Activated CD4-positive, CD25-positive, alpha-beta regulatory T cell (primary cell): ENCODE data around the gene TSSK2.

Source experiments
- DNase-seq, 4 experiments: peaks; one replicate each; lab custom pipeline; 2025; lab: John Stamatoyannopoulos, UW

Gene TSSK2

DNA sequence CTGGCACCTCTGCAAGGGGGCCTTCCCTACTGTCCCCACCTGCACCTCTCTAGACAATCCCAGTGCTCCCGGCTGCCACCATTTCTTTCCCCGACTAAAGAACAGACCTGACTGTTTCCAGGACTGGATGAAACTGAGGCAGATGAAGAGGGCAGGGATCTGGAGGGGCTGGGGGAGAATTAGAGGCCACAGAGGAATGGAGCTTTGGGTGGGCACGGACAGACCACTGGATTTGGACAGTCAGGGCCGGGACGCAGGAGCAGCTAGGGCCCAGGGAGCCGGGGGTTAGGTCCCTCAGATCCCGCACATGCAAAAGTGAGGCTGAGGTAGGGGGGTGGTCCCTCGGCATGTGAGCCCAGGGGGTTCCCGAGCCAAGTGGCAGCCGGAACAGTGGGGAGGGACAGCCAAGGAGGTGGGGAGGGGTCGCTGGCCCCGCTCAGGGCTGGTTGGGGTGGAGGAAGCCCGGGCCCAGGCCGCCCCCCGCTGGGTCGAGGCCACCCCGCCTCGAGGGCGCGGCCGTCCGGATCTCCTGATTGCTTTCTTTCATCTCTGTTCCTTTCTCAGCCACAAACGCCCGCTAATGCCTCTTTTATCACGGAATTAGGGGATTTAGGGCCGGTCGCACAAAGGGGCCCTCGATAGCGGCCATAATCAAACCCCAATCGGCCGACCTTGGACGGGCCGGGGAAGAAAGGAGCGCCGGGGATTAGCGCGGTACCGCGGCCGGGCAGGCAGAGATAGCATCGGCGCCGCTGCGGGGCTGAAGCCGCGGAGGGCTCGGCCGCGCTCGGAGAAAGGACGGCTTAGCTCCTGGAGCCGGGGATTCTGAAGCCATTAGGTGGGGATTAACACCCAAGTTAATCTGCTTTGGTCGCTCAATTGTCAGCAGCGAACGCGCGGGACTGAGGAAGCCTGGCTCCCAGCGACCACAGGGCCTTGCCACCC lies 38.2 kb downstream of the TSSK2 start:
- no peak for DNase-seq

- no peak for DNase-seq
Measured at GRCh38 chr22:19169947-19170318, 38.8 kb downstream of the TSSK2 start.

DNA sequence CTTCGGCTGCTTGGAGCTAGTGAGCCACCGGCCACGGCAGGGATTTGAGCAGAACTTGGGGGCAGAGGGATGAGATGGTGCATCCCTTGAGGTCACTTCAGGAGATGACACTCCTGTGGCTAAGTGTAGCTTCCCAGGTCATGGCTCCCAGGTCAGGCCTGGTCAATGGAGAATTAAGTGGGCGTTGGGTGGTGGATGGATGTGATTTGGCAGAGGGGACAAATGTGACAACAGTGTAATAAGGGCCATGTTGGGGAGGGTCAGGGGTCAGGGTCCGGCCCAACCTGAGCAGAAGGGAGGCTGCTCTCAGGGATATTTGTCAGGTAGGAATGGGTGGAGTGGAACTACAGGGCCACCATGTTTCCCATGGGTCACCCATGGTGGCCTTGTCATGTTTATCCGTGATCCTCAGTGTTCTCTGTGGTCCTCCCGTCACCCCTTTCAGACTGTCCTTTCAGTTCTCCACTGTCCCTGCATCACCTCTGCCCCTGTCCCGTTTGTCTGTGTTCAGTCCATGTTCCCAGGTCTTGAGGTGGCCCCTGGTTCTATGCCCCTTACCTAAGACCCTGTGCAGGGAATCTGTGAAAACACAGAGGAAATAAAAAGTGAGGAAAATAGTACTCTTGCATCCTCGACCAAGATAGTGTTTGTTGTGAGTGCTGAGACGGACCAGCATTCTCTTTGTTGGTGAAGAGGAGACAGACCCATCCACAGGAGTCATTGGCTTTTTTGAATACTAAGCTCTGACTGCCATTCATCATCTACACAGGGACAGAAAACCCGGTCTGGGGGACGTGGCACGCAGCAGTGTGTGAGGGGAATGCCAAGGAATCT lies 41.3 kb downstream of the TSSK2 start:
- no peak for DNase-seq

DNA sequence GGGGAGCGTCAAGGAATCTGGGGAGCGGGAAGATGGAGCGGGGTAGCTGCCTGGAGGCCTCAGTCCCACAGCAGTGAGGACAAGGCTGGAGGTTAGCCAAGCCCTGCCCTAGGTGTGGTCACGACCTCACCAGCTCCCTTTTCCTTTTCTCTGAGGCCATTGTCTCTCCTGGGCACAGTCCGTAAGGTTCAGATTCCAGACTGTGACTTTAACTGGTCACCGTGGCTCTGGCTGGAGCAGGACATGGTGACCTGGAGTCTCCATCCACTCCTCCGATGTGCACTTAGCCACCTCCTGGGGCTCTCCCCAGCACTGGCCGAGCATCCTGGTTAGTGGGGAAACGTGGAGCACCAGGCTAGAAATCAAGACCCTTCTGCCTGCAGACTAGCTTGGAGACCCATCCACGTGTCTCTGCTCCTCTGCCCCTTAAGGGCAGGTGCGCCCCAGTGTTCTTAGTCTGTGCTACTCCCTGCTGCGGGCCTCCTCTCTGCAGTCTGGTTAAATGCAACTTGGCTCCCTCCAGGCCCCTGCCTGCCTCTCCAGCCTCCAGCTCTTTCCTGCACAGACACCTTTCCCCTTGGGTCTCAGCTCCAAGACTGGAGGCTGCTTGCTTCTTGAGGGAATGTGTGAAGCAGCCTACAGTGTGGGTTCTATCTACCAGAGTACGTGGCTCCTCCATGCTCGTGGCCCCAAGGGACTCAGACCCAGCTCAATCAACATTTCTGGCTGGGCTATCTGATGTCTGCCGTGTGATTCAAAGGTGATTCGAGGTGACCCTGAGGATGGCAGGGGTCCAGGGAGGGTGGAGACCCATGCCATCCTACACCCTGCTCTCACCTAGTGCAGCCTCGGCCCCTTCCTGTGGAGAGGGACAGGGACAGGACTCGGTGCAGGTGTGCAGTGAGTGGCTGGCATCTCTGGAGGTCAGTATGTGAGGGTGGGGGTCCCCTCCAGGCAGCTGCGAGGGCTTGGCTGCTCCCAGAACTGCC lies 42.2 kb downstream of the TSSK2 start:
- DNase-seq = no peak

- DNase-seq = no peak
Measured at GRCh38 chr22:19174106-19175025, 43.3 kb downstream of the TSSK2 start.

DNA sequence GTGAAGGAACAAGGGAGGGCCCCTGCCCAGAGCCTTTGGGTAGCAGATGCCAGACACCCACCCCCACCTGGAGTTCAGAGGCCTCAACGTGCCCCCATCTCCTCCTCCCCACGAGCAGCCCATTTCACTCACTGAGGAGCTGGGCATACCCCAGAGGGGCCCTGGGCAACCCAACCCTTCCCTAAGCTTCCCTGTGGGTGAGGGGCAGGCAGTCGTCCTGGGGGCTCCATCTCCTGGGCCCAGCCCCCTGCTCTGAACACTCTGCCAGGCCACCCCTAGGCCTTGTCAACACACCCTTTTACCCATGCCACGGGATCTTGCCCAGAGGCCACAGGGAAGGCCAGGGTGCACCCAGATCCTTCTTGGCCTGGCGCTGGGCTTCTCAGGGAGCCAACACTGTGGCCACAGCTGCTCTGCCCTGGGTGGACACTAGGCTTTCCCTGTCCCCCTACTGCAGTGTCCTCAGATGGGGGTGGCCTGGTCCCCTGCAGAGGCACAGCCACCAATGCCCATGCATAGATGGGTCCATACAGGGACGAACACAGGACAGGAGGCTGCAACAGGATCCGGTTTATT lies 44.0 kb downstream of the TSSK2 start:
- DNase-seq = no peak

- no peak for DNase-seq
Measured at GRCh38 chr22:19175602-19176174, 44.6 kb downstream of the TSSK2 start.

DNA sequence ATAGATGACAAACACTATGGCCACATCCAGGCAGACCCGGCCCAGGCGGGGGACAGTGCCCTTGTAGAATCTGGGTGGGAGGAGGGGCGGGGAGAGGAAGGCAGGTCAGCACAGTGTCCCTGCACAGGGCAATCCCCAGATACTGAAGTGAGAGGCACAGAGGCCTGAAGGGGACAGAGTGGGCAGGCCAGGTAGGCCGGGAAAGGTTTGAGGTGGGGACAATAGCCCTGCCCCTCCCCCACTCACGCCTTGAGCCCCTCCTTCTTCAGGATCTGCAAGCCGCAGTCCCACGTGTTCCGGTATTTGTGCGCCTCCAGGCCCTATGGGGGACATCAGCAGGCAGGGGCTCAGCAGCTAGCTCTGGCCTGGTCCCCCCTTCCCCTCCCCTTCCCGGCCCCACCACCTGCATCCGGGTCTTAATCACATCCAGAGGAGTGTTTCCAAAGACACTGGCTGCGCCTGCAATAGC lies 45.1 kb downstream of the TSSK2 start:
- no peak for DNase-seq

GRCh38 chr22:19176732-19177131 lies 45.6 kb downstream of the TSSK2 start:
- DNase-seq = no peak

DNA sequence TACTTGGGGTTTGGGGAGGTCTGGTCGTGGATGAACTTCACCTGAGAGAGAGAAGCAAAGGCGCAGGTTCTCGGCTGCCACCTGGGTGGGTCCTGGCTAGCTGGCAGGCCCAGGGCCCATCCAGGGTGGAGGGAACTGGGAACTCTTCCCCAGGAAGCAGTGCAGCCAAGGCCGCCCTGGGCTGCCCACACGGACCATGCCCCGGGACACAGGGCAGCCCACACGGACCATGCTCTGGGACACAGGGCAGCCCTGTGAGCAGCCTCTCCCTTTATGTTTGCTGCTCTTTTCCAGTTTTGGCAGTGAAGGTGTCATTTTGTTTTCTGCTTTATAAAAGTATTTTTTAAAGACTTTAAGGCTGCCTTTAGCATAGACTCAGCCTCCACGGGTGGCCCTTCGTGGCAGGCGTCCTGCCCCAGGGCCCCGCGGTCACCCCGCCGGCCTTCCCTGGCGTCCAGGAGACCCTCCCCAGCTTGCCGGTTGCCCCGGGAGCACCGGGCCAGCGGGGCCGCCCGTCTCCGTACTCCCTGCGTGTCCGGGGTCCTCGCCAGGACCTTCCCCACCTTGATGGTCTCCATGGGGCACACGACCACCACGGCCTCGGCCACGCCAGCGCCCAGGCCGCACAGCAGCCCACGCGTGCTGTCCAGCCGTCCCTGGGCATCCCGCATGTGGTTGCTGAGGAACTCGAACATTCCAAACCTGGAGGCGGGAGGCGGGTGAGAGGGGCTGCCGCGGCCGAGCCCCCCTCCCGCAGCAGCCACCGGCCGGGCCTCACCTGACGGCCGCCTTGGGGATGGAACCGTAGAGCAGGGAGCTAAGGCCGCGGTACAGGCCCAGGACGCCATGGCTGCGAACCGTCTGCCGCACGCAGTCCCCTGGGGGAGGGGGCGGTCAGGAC lies 46.3 kb downstream of the TSSK2 start:
- no peak for DNase-seq

DNA sequence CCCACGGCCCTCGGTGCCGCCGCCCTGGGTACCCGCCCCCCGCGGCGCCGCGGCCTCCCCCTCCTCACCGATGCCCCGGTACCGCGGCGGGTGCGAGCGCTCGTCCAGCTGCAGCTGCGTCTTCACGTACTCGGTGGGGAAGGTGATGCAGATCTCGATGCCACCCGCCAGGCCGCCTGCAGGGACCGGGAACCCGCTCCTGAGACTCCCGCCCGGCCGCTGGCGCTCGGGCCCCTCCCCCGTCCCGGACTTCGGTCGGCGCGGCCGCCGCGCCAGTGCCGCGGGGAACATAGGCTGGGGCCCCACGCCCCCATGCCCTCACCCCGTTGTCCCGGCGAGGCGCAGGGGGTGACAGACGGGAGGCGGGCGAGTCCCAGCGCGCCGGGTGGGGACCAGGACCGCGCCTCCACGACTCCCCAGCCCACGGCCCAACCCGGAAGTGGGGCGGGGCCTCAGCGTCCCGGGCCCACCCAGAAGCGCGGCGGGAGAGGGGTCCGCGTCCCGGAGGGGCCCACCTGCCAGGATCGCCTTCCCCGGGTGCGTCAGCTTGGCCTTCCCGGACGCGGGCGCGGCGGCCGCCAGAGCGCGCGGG lies 47.1 kb downstream of the TSSK2 start:
- peak in 2 of 4 experiments; percentile 47 to 52 for DNase-seq

DNA sequence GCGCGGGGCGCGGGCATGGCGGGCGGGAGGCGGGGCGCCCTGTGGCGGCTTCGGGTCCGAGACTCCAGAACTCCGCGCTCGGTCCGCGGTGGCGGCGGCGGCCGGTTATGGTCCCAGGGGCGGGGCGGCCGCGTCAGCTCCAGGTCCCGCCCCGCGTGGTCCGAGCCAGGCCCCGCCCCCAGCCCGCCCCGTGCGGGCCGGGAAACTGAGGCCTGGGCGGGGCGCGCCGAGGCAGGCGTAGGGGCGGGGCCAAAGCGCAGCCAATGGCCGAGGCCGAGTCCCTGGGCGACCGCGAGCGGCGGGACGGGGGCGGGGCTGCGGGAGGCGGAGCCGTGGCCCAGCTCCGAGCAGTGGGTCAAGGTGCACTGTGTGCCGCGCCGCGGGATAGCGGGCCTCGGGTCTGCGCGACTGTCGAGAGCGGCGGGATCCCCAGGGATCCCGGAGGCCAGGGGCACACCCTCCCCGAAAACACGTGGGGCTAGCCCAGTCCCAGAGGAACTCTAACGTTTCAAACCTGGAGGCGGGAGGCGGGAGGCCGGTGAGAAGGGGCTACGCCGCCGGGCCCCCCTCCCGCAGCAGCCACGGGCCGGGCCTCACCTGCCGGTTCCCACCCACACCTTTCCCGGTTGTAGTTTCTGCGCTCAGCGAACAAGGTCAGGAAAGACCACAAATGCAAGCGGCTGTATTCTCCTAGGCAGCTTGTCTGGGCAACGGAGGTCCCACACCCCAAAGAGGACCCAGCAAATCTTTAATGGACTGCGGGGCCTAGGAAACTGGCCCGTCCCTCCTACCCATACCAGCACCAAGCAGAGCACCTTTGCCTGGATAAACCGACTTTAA lies 47.8 kb downstream of the TSSK2 start, which contains the start of gene SLC25A1:
SLC25A1 (minus strand) TSS at position 80 of the 840 bp plus-strand sequence; CDS start at position 17, 63 bp downstream.
- peak; percentile 54 to 78 (median 66) for DNase-seq

DNA sequence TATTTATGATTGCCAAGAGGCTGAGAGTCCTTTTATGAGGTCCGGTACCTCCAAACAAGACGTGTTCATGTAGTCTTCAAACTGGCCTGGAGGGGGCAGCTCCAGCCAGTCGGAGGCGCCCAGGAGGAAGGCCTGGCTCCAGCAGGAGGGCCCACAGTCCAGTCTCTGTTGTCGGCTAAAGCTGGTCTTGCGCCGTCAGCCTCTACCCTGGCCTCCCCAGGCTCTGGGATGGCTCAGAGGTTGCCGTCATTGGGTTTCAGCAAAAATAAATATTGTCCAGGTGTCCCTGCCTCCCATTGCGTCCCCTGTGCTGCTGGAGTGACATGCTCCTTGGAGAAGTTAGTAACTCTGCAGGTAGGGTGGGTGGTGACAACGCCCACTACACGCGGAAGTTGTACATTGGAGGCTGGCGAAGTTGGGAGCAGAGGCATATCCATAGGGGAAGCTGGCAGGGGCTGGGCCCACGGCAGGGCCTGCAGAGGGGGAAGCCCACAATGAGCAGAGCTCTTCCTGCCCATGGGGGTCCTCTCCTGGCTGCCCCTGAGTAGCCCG lies 48.5 kb downstream of the TSSK2 start:
- no peak for DNase-seq

DNA sequence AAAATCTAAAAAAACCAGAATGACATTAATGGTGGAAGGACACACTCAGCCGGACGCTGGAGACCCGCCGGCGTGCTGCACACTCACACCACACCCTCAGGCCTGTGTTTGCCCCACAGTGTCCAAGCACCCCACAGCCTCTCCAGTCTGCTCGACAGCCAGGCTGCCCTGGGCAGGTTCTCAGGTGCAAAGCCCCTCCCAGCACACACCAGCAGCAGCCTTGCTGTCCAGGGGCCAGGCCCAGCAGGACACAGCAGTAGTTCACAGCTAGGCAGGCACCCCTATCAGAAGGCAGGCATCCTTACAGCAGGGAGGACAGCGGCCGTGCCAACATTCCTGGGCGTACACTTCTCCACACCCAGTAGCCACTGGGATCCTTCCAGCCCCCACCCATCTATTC lies 49.1 kb downstream of the TSSK2 start:
- no peak for DNase-seq

GRCh38 chr22:19180740-19181410 lies 49.8 kb downstream of the TSSK2 start:
- DNase-seq = no peak

- DNase-seq = no peak
Measured at GRCh38 chr22:19181786-19182471, 50.8 kb downstream of the TSSK2 start.
